SKM-1 (cell line): ENCODE results near the gene NDUFAF8.

Experiments
- DNase-seq: peaks from one replicate; lab custom pipeline; 2025; ENCODE audit not compliant: unreplicated experiment; lab: John Stamatoyannopoulos, UW

The NDUFAF8 gene

GRCh38 chr17:81288715-81289114, 49.6 kb downstream of the NDUFAF8 start:
- DNase-seq: no peak

- DNase-seq: no peak
These were observed 50.5 kb downstream of the NDUFAF8 start for GRCh38 chr17:81289627-81290026.

DNA sequence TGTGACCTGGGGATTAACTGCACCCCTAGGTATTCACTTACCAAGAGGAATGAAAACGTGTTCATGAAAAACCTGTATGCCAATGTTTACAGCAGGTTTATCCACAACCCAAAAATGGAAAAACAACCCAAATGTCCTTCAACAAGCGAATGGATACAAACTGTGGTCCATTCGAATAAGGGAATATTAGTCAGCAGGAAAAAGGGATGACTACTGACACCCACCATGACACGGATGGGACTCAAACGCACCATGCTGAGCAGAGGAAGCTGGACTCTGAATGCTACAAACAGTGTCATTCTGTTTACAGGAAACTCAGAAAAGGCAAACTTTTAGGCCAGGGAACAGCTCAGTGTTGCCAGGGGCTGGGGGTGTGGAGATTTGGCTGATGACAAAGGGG, 51.1 kb downstream of the NDUFAF8 start:
- no peak for DNase-seq
